B cell (primary cell): Measurements from ENCODE around the gene PLXDC1. TPM values are rescaled to one million over a fixed set of nuclear protein-coding genes. Genes with fewer than 3 reads are reported as not detected.

ENCODE experiments used
- ATAC-seq: fragments of 200-7000 bp; cut with Tn5 transposase; one replicate; pipeline ENCODE4 v1.10.0; 2021; ENCODE audit warnings: low read depth, mild to moderate bottlenecking, moderate number of reproducible peaks, moderate library complexity
- CTCF ChIA-PET: fragments of 350-600 bp; sonication (Branson Sonifier 250); formaldehyde crosslinking; loops from one replicate; lab custom pipeline; 2021; ENCODE audit warnings: antibody characterized with exemption, inconsistent platforms; lab: Charles Lee
- POLR2A ChIA-PET: fragments of 350-600 bp; sonication (Branson Sonifier 250); formaldehyde crosslinking; loops from one replicate; lab custom pipeline; 2021; ENCODE audit warnings: antibody characterized with exemption; lab: Charles Lee
- DNase-seq: peaks from one replicate; pipeline ENCODE4 v3.0.0; 2013
- H2AFZ ChIP-seq: 2 replicates; pipeline ENCODE4 v1.6.1; 2012; ENCODE audit warnings: mild to moderate bottlenecking, low read depth, low read length; ENCODE audit not compliant: insufficient read depth, poor library complexity, severe bottlenecking
- H3K27ac ChIP-seq, 2 donors: 1 replicate in 1 of 2; 2 replicates in 1 of 2; pipeline ENCODE4 v1.5.1; 2012 to 2013; ENCODE audit warnings: low read length in 2 of 2, mild to moderate bottlenecking in 2 of 2, moderate library complexity in 1 of 2
- H3K27me3 ChIP-seq, 4 experiments: fragments of 200-600 bp in 1 of 4; sonication (generic) in 1 of 4; replicated peaks in 1 of 4; 1 replicate in 2 of 4; 2 replicates in 2 of 4; pipeline versions ENCODE4 v1.6.1 to v1.7.0; 2013 to 2016; ENCODE audit warnings: low read length in 3 of 4, mild to moderate bottlenecking in 2 of 4, mixed read lengths in 1 of 4, moderate library complexity in 1 of 4; ENCODE audit not compliant: insufficient read depth in 4 of 4, control insufficient read depth in 3 of 4; ENCODE audit errors: control extremely low read depth in 1 of 4
- H3K36me3 ChIP-seq, 2 experiments: replicated peaks in 1 of 2; 1 replicate in 1 of 2; 2 replicates in 1 of 2; pipeline versions ENCODE4 v1.6.1 to v1.7.1; 2013; ENCODE audit warnings: low read length in 1 of 2; ENCODE audit not compliant: insufficient read depth in 2 of 2, control insufficient read depth in 1 of 2; ENCODE audit errors: control extremely low read depth in 1 of 2, extremely low read depth in 1 of 2
- H3K4me1 ChIP-seq, 2 donors: fragments of 200-600 bp in 1 of 2; sonication (generic) in 1 of 2; 1 replicate in 1 of 2; 2 replicates in 1 of 2; pipeline versions ENCODE4 v1.5.1 to v1.6.1; 2013 to 2017; ENCODE audit warnings: low read length in 2 of 2; ENCODE audit not compliant: control insufficient read depth in 2 of 2, insufficient read depth in 2 of 2
- H3K4me2 ChIP-seq: replicated peaks from 2 replicates; pipeline ENCODE3; 2012; ENCODE audit warnings: mild to moderate bottlenecking, low read depth, low read length; ENCODE audit not compliant: poor library complexity, severe bottlenecking
- H3K4me3 ChIP-seq, 5 experiments: fragments of 200-600 bp in 1 of 5; sonication (generic) in 1 of 5; 1 replicate in 3 of 5; 2 replicates in 2 of 5; pipeline versions ENCODE4 v1.5.1 to v1.7.0; 2011 to 2016; ENCODE audit warnings: low read length in 4 of 5, mild to moderate bottlenecking in 4 of 5, low read depth in 2 of 5, control low read depth in 1 of 5, moderate library complexity in 1 of 5; ENCODE audit not compliant: insufficient read depth in 1 of 5; ENCODE audit errors: control extremely low read depth in 1 of 5, extremely low read depth in 1 of 5
- H3K79me2 ChIP-seq: fragments of 200-600 bp; sonication (generic); one replicate; pipeline ENCODE4 v1.6.0; 2016; ENCODE audit warnings: low read length; ENCODE audit not compliant: control insufficient read depth, insufficient read depth
- H3K9ac ChIP-seq: fragments of 200-600 bp; sonication (generic); 2 replicates; pipeline ENCODE4 v1.6.1; 2017; ENCODE audit warnings: mild to moderate bottlenecking, low read length, moderate library complexity
- H3K9me3 ChIP-seq, 3 donors: one replicate each; pipeline versions ENCODE4 v1.6.1 to v1.7.1; 2013; ENCODE audit warnings: low read length in 2 of 3; ENCODE audit not compliant: control insufficient read depth in 2 of 3, insufficient read depth in 1 of 3; ENCODE audit errors: control extremely low read depth in 1 of 3
- H4K20me1 ChIP-seq: 2 replicates; pipeline ENCODE4 v1.6.0; 2012; ENCODE audit warnings: mild to moderate bottlenecking, low read length; ENCODE audit not compliant: insufficient read depth, control insufficient read depth, poor library complexity, severe bottlenecking
- H3K27ac Mint-ChIP-seq: one replicate; pipeline ENCODE4 v1.8.0; 2021; ENCODE audit warnings: mixed read lengths
- H3K27me3 Mint-ChIP-seq: one replicate; pipeline ENCODE4 v1.8.0; 2021; ENCODE audit warnings: mixed read lengths
- H3K4me1 Mint-ChIP-seq: one replicate; pipeline ENCODE4 v1.8.0; 2021; ENCODE audit warnings: mixed read lengths
- H3K4me3 Mint-ChIP-seq: one replicate; pipeline ENCODE4 v1.8.0; 2021; ENCODE audit warnings: mixed read lengths
- H3K9me3 Mint-ChIP-seq: one replicate; pipeline ENCODE4 v1.8.0; 2022; ENCODE audit warnings: mixed read lengths; ENCODE audit not compliant: insufficient read depth
- EZH2 ChIP-seq: IDR thresholded peaks from 2 replicates; pipeline ENCODE4 v1.6.1; 2012; ENCODE audit warnings: borderline replicate concordance, low read depth, mild to moderate bottlenecking, moderate library complexity, low read length; ENCODE audit not compliant: insufficient read depth, poor library complexity, severe bottlenecking
- WGBS: methylation state at CpG from one replicate; pipeline ENCODE4 v1.1.5; 2013; ENCODE audit warnings: missing lambda C conversion rate; ENCODE audit not compliant: insufficient coverage; 5-methylcytosine and 5-hydroxymethylcytosine counted together
- intact Hi-C: fragments of 100-400 bp; cut with micrococcal nuclease; formaldehyde crosslinking; loops from one replicate; pipeline ENCODE4 v1.10.0; 2022
- polyA plus RNA-seq: library from polyadenylated mRNA; depleted of rRNA; stranded (reverse); fragments of >200 nt; gene quantifications from 2 replicates; pipeline ENCODE4 v1.2.3, GENCODE V29; 2012
- small RNA-seq: library from RNA; depleted of rRNA; stranded (forward); fragments of <200 nt; gene quantifications from one replicate; pipeline ENCODE3, GENCODE V24; 2012; ENCODE audit warnings: low replicate concordance, low read depth; ENCODE audit not compliant: insufficient read length
- total RNA-seq, 2 donors: library from RNA; stranded (reverse); fragments of 120-200 nt in 1 of 2; gene quantifications; 1 replicate in 1 of 2; 2 replicates in 1 of 2; pipeline versions ENCODE4 v1.2.3 to v1.2.4, GENCODE V29; 2013 to 2022
- TF ChIP-seq, protein P1 (sequence below): fragments of 200-600 bp; IDR thresholded peaks from one replicate; pipeline ENCODE4 v1.8.0; 2022; ENCODE audit warnings: antibody characterized with exemption, mild to moderate bottlenecking

The PLXDC1 gene
- total and polyA plus RNA-seq, 2 donors (not counting 1 experiment from before 2014, with no cell fraction given): 0.69 TPM; not detected in 1

DNA sequence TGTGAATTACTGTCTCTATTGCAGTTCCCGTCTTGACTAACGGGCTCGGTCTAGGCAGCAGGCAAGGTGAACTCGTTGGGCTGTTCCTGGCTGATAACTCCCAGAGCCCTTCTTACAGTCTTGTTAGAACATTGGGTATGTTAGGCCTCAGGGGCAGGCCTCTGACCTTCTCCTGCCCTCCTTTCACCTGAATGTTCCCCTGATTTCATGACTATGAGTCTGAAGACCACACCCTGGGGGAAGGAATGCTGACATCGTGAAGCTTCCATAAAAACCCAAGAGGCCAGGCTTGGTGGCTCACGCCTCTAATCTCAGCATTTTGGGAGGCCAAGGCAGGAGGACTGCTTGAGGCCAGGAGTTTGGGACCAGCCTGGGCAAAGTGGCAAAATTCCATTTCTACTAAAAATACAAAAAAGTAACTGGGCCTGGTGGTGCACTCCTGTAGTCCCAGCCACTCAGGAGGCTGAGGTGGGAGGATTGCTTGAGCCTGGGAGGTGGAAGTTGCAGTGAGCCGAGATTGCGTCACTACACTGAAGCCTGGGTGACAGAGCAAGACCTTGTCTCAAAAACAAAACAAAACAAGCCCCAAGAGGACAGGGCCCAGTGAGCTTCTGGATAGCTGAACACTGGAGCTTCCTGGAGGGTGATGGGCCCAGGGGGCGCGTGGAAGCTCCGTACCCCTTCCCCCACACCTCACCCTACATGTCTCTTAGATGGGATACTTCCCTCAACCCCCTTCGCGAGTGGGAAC lies 136.5 kb downstream of the PLXDC1 start:
- intact Hi-C loops: no loop called here
- no peaks in the 10 kb centered on the region for H3K27me3 ChIP-seq
- H2AFZ ChIP-seq: no peak overlapping the region
- H3K27ac Mint-ChIP-seq: no peak overlapping the region
- 97% methylated on average over 7 of the region's 13 CpGs for WGBS
- H3K4me2 ChIP-seq: no peak overlapping the region
- no peak for ATAC-seq
- H3K9me3 Mint-ChIP-seq: no peaks in the 10 kb centered on the region
- H3K4me3 Mint-ChIP-seq: no peak overlapping the region
- no peak for TF ChIP-seq EZH2
- TF ChIP-seq, protein P1, sequence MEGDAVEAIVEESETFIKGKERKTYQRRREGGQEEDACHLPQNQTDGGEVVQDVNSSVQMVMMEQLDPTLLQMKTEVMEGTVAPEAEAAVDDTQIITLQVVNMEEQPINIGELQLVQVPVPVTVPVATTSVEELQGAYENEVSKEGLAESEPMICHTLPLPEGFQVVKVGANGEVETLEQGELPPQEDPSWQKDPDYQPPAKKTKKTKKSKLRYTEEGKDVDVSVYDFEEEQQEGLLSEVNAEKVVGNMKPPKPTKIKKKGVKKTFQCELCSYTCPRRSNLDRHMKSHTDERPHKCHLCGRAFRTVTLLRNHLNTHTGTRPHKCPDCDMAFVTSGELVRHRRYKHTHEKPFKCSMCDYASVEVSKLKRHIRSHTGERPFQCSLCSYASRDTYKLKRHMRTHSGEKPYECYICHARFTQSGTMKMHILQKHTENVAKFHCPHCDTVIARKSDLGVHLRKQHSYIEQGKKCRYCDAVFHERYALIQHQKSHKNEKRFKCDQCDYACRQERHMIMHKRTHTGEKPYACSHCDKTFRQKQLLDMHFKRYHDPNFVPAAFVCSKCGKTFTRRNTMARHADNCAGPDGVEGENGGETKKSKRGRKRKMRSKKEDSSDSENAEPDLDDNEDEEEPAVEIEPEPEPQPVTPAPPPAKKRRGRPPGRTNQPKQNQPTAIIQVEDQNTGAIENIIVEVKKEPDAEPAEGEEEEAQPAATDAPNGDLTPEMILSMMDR: no peak
- no peaks in the 10 kb centered on the region for H4K20me1 ChIP-seq
- no peak overlapping the region for H3K9ac ChIP-seq
- H3K4me1 Mint-ChIP-seq: peaks cover 11% of the 10 kb centered on the region
- H3K9me3 ChIP-seq: no peaks in the 10 kb centered on the region
- H3K36me3 ChIP-seq: no peaks in the 10 kb centered on the region
- no peaks in the 10 kb centered on the region for H3K27me3 Mint-ChIP-seq
- H3K4me3 ChIP-seq: no peak overlapping the region
- no peaks in the 10 kb centered on the region for H3K79me2 ChIP-seq
- POLR2A ChIA-PET: no interaction called here
- no peak for DNase-seq
- no peak overlapping the region for H3K27ac ChIP-seq
- peaks cover 10 to 11% of the 10 kb centered on the region in 2 donors for H3K4me1 ChIP-seq
- CTCF ChIA-PET: no interaction called here

DNA sequence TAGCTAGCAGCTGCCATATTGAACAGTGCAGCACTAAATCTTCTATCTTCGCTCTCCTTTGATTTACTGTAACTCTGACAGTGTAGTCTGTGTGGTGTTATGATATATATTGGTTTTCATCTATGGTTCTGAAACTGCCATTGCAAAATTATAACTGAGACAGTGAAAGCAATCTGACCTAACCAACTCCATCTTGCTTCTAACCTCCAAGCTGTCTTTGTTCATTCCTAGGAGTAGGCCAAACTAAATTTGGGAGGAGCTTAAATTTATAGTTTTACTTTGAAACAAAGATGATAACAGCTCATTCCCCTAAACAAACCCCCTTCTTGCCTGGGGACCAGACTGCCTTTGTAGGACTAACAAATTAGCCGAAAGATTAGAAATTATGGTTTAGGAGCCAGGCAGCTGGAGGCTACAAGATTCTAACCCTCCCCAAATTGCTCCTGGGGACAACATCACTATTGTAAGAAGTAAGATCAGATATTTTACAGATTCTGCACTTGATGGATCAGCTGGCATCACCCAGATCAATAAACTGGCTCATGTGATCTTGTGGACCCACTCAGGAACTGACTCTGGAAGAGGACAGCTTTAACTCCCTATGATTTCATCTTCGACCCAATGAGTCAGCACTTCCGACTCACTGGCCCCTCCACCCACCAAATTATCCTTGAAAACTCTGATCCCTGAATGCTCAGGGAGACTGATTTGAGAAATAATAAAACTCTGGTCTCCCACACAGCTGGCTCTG lies 137.2 kb downstream of the PLXDC1 start:
- no peaks in the 10 kb centered on the region for H3K9me3 Mint-ChIP-seq
- H3K36me3 ChIP-seq: no peaks in the 10 kb centered on the region
- TF ChIP-seq EZH2: no peak
- DNase-seq (no peak), ATAC-seq (no peak)
- H3K27me3 ChIP-seq: no peaks in the 10 kb centered on the region
- H3K9me3 ChIP-seq: no peaks in the 10 kb centered on the region
- no peak overlapping the region for H3K27ac Mint-ChIP-seq
- intact Hi-C loops: no loop called here
- H3K79me2 ChIP-seq: no peaks in the 10 kb centered on the region
- peaks cover 11% of the 10 kb centered on the region for H3K4me1 Mint-ChIP-seq
- H3K4me2 ChIP-seq: no peak overlapping the region
- no peaks in the 10 kb centered on the region for H4K20me1 ChIP-seq
- ChIA-PET CTCF (no interaction called here), POLR2A (no interaction called here)
- WGBS: no CpG with 5 or more reads among the region's 4 CpGs
- no peak overlapping the region for H3K9ac ChIP-seq
- no peak overlapping the region for H3K4me3 ChIP-seq
- peaks cover 10 to 11% of the 10 kb centered on the region in 2 donors for H3K4me1 ChIP-seq
- no peak overlapping the region for H3K27ac ChIP-seq
- H2AFZ ChIP-seq: no peak overlapping the region
- no peak overlapping the region for H3K4me3 Mint-ChIP-seq
- H3K27me3 Mint-ChIP-seq: peaks cover 3% of the 10 kb centered on the region

Small RNA genes lying within 50 kb of the gene (small RNA-seq; reads per million reads assigned to genes)
- gene AC091178.1: not detected

Other genes with a start within 250 kb of the PLXDC1 start
- gene FBXO47, start 184.2 kb downstream of the PLXDC1 start, total RNA-seq: not detected in 2 replicates
- not detected in 2 replicates for gene FBXO47, start 184.2 kb downstream of the PLXDC1 start, polyA plus RNA-seq
- gene ARL5C, start 14.5 kb upstream of the PLXDC1 start, total RNA-seq: not detected in 2 replicates
- gene ARL5C, start 14.5 kb upstream of the PLXDC1 start, polyA plus RNA-seq: not detected in 2 replicates
- gene CACNB1, start 46.0 kb upstream of the PLXDC1 start, total RNA-seq: 9.6 and 12.4 TPM in 2 replicates
- gene CACNB1, start 46.0 kb upstream of the PLXDC1 start, polyA plus RNA-seq: 3.4 and 3.8 TPM in 2 replicates
- gene RPL19, start 48.6 kb upstream of the PLXDC1 start, total RNA-seq: 3,013 and 3,233 TPM in 2 replicates
- gene RPL19, start 48.6 kb upstream of the PLXDC1 start, polyA plus RNA-seq: 3,041 and 3,552 TPM in 2 replicates
- gene STAC2, start 74.3 kb upstream of the PLXDC1 start, total RNA-seq: 0.10 TPM in 1 of 2 replicates, not detected in the other
- gene STAC2, start 74.3 kb upstream of the PLXDC1 start, polyA plus RNA-seq: 0.04 TPM in 1 of 2 replicates, not detected in the other
- 36.2 and 38.1 TPM in 2 replicates for gene FBXL20, start 250.0 kb upstream of the PLXDC1 start, total RNA-seq
- 6.1 and 7.6 TPM in 2 replicates for gene FBXL20, start 250.0 kb upstream of the PLXDC1 start, polyA plus RNA-seq